Mucosa of descending colon (tissue), 3 donors: Measurements from ENCODE around the gene CDK5RAP2. TPM values are rescaled to one million over a fixed set of nuclear protein-coding genes. Genes with fewer than 3 reads are reported as not detected.

Source experiments
- ATAC-seq: fragments of 200-7000 bp; cut with Tn5 transposase; one replicate; pipeline ENCODE4 v1.9.1; 2020; ENCODE audit warnings: mild to moderate bottlenecking, moderate library complexity
- DNase-seq, 3 donors: peaks; one replicate each; pipeline ENCODE4 v3.0.0-alpha.2; 2020
- H3K36me3 ChIP-seq: fragments of 200-600 bp; one replicate; pipeline ENCODE4 v1.8.0; 2021; ENCODE audit warnings: low read depth, mild to moderate bottlenecking
- H3K4me1 ChIP-seq: fragments of 200-600 bp; one replicate; pipeline ENCODE4 v1.8.0; 2021; ENCODE audit warnings: low read depth, mild to moderate bottlenecking
- H3K4me3 ChIP-seq: fragments of 200-600 bp; one replicate; pipeline ENCODE4 v1.8.0; 2021; ENCODE audit warnings: mild to moderate bottlenecking
- H3K9me3 ChIP-seq: fragments of 200-600 bp; one replicate; pipeline ENCODE4 v1.8.0; 2021; ENCODE audit warnings: mild to moderate bottlenecking
- CTCF ChIP-seq: fragments of 200-600 bp; IDR thresholded peaks from one replicate; pipeline ENCODE4 v1.8.0; 2022; ENCODE audit warnings: antibody characterized with exemption, mild to moderate bottlenecking
- intact Hi-C, 2 donors: fragments of 100-400 bp; cut with DNase I in 1 of 2; cut with micrococcal nuclease in 1 of 2; formaldehyde crosslinking; loops; one replicate each; pipeline versions ENCODE4 v1.11.0 to v1.11.1; 2022; cut with DNase I, micrococcal nuclease
- total RNA-seq, 3 donors: library from RNA; stranded (reverse); fragmentation: NEBNext Ultra II Directional in 2 of 3; extraction: Animal tissue kit (Norgen Biotek cat#: 25700) in 2 of 3; gene quantifications; one replicate each; pipeline versions ENCODE4 v1.2.1 to v1.2.4, GENCODE V29; 2021 to 2023
- donor health status: DM: no; HTN: no; CAD: no; lungs with moderate emphysema.
- donor health status: DM: no; HTN: no; CAD: no.
- donor health status: DM: no; HTN: yes; CAD: no.

The CDK5RAP2 gene
- total RNA-seq, 3 donors from 2014 or later = 27.0 to 62.4 (median 35.1) TPM

DNA sequence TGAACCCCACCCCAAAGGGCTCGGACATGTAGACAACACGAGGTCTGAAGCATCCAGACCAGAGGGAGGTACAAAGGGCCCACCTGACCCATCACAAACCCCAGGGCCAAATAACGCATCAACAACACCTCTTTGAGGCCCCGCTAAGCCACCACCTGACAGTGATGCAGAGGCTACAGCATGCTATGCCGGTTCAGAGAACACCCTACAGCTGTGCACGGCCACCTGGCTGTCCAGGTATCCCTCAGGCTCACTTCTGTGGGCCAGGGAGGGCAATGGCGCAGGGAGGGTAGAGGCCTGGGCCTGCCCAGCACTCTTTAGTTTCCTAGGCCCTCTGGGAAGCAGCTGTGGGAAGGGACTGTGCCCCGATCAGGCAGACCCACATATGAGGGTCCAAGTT is 190.1 kb downstream of the CDK5RAP2 start:
- Histone ChIP-seq H3K9me3 (no peaks in the 10 kb centered on the region), H3K4me1 (peaks cover 10% of the 10 kb centered on the region), H3K4me3 (no peak overlapping the region), H3K36me3 (no peaks in the 10 kb centered on the region)
- no peak for TF ChIP-seq CTCF
- no peak for ATAC-seq
- DNase-seq = no peak
- intact Hi-C loops = no loop called here

DNA sequence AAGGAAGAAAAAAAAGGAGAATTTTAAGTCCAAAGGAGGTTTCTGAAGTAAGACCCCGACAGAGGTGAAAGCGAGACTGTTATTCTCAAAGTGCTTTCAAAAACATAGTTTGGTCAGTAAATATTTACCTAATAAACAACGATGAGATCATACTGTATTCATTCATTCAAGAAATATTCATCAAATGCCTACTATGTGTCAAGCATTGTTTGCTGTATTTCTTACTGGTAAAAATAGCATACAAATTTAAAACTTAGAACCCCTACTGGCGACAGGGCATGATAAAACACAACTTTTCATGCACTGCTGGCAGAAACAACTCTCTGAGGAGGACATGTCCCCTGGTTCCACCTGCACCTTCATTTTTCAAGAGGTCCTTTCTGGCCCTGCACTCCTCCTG is 190.7 kb downstream of the CDK5RAP2 start:
- ATAC-seq = no peak
- Histone ChIP-seq H3K9me3 (no peaks in the 10 kb centered on the region), H3K4me3 (no peak overlapping the region), H3K36me3 (no peaks in the 10 kb centered on the region), H3K4me1 (peaks cover 13% of the 10 kb centered on the region)
- no peak for DNase-seq
- intact Hi-C loops = no loop called here
- TF ChIP-seq CTCF = no peak

- TF ChIP-seq CTCF = no peak
- intact Hi-C loops = no loop called here
- no peaks in the 10 kb centered on the region for H3K36me3 ChIP-seq
- H3K9me3 ChIP-seq = no peaks in the 10 kb centered on the region
- no peak overlapping the region for H3K4me3 ChIP-seq
- H3K4me1 ChIP-seq = peaks cover 17% of the 10 kb centered on the region
- DNase-seq (no peak), ATAC-seq (no peak)
Measured at GRCh38 chr9:120388003-120388855, 191.7 kb downstream of the CDK5RAP2 start.

- DNase-seq = no peak
- H3K4me1 ChIP-seq = peaks cover 17% of the 10 kb centered on the region
- ATAC-seq = no peak
- no peak for TF ChIP-seq CTCF
- no peaks in the 10 kb centered on the region for H3K9me3 ChIP-seq
- intact Hi-C loops = no loop called here
- H3K4me3 ChIP-seq = no peak overlapping the region
- H3K36me3 ChIP-seq = no peaks in the 10 kb centered on the region
Measured at GRCh38 chr9:120387257-120388002, 192.5 kb downstream of the CDK5RAP2 start.

- H3K9me3 ChIP-seq = no peaks in the 10 kb centered on the region
- peaks cover 17% of the 10 kb centered on the region for H3K4me1 ChIP-seq
- no peak overlapping the region for H3K4me3 ChIP-seq
- ATAC-seq = peak; percentile 59
- TF ChIP-seq CTCF = no peak
- peak in 1 of 3 donors; percentile 14 for DNase-seq
- intact Hi-C loops = no loop called here
- H3K36me3 ChIP-seq = no peaks in the 10 kb centered on the region
Measured at GRCh38 chr9:120386390-120387131, 193.4 kb downstream of the CDK5RAP2 start.
